OCI-LY1 (cell line): Measurements from ENCODE around the gene TSPAN6.

Experiments
- EZH2 ChIP-seq: fragments of 200-600 bp; sonication (generic), shearing (Covaris generic); IDR thresholded peaks from 2 replicates; pipeline ENCODE4 v1.8.0; 2017; ENCODE audit warnings: borderline replicate concordance, mixed run types, mild to moderate bottlenecking, antibody characterized with exemption, low read length, moderate library complexity, mixed read lengths
- TF ChIP-seq, protein P1 (sequence below): fragments of 200-600 bp; sonication (generic), shearing (Covaris generic); IDR thresholded peaks from 2 replicates; pipeline ENCODE4 v1.5.1; 2017; ENCODE audit warnings: mild to moderate bottlenecking, antibody characterized with exemption, low read length, moderate library complexity, mixed read lengths

DNA sequence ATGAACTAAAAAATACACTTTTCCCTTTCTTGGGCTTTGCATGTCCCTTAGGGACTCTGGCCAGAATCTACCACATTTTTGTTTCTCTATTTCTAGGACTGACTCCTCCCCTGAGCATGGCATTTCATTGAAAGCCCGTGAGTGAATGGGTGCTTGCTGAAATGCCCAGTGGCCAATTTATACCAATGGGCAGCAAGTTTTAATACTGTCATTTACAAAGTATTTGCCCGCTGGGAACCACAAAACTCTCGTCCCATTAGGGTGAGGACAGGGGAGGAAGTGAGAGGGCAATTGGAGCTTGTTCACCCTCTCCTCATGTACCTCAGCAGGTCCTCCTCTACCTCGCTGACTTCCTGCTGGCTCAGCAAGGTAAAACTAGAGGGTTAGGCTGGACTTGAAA, 8.5 kb upstream of the TSPAN6 start:
- TF ChIP-seq, protein P1, sequence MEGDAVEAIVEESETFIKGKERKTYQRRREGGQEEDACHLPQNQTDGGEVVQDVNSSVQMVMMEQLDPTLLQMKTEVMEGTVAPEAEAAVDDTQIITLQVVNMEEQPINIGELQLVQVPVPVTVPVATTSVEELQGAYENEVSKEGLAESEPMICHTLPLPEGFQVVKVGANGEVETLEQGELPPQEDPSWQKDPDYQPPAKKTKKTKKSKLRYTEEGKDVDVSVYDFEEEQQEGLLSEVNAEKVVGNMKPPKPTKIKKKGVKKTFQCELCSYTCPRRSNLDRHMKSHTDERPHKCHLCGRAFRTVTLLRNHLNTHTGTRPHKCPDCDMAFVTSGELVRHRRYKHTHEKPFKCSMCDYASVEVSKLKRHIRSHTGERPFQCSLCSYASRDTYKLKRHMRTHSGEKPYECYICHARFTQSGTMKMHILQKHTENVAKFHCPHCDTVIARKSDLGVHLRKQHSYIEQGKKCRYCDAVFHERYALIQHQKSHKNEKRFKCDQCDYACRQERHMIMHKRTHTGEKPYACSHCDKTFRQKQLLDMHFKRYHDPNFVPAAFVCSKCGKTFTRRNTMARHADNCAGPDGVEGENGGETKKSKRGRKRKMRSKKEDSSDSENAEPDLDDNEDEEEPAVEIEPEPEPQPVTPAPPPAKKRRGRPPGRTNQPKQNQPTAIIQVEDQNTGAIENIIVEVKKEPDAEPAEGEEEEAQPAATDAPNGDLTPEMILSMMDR = no peak
- TF ChIP-seq EZH2 = no peak
